ENCODE measurements around the gene PSMD1. TPM values are rescaled to one million over a fixed set of nuclear protein-coding genes. Genes with fewer than 3 reads are reported as not detected.
"Not testable (repeated sequence)": the region's sequence is repeated elsewhere in the genome, so short reads cannot be mapped to it uniquely, and the experiment has no call there.

The PSMD1 gene
- polyA plus RNA-seq, 1 donor = 58.7 TPM

- no peak overlapping the region for H3K4me3 ChIP-seq (ENCODE audit: low read length)
- H3K27me3 ChIP-seq (ENCODE audit: control insufficient read depth, insufficient read depth, low read length) = no peaks in the 10 kb centered on the region
- H3K4me1 ChIP-seq (ENCODE audit: control insufficient read depth, insufficient read depth, low read length) = peaks cover 14% of the 10 kb centered on the region
- H3K27ac ChIP-seq (ENCODE audit: low read length) = no peak overlapping the region
- DNase-seq = no peak
- H3K9me3 ChIP-seq (ENCODE audit: control insufficient read depth, low read depth, low read length) = no peaks in the 10 kb centered on the region
- H3K36me3 ChIP-seq (ENCODE audit: control insufficient read depth, insufficient read depth, low read length) = no peaks in the 10 kb centered on the region
These were observed 71.9 kb downstream of the PSMD1 start for GRCh38 chr2:231128541-231128940.

GRCh38 chr2:231129216-231129615, 72.5 kb downstream of the PSMD1 start:
- H3K27me3 ChIP-seq (ENCODE audit: control insufficient read depth, insufficient read depth, low read length) = no peaks in the 10 kb centered on the region
- no peaks in the 10 kb centered on the region for H3K36me3 ChIP-seq (ENCODE audit: control insufficient read depth, insufficient read depth, low read length)
- DNase-seq = no peak
- peaks cover 7% of the 10 kb centered on the region for H3K4me1 ChIP-seq (ENCODE audit: control insufficient read depth, insufficient read depth, low read length)
- no peak overlapping the region for H3K27ac ChIP-seq (ENCODE audit: low read length)
- H3K9me3 ChIP-seq (ENCODE audit: control insufficient read depth, low read depth, low read length) = no peaks in the 10 kb centered on the region
- no peak overlapping the region for H3K4me3 ChIP-seq (ENCODE audit: low read length)
- WGBS (ENCODE audit: insufficient coverage, low lambda C conversion rate) = 83% methylated on average over 1 of the region's 1 CpG

GRCh38 chr2:231130336-231131056, 73.8 kb downstream of the PSMD1 start:
- DNase-seq = no peak
- H3K4me3 ChIP-seq (ENCODE audit: low read length) = no peak overlapping the region
- peaks cover 6% of the 10 kb centered on the region for H3K4me1 ChIP-seq (ENCODE audit: control insufficient read depth, insufficient read depth, low read length)
- no peak overlapping the region for H3K27ac ChIP-seq (ENCODE audit: low read length)
- no peaks in the 10 kb centered on the region for H3K36me3 ChIP-seq (ENCODE audit: control insufficient read depth, insufficient read depth, low read length)
- H3K9me3 ChIP-seq (ENCODE audit: control insufficient read depth, low read depth, low read length) = no peaks in the 10 kb centered on the region
- H3K27me3 ChIP-seq (ENCODE audit: control insufficient read depth, insufficient read depth, low read length) = no peaks in the 10 kb centered on the region
- 94% methylated on average over 2 of the region's 6 CpGs for WGBS (ENCODE audit: insufficient coverage, low lambda C conversion rate)

GRCh38 chr2:231132129-231132528, 75.5 kb downstream of the PSMD1 start:
- Histone ChIP-seq H3K27me3 (ENCODE audit: control insufficient read depth, insufficient read depth, low read length) (no peaks in the 10 kb centered on the region), H3K4me1 (ENCODE audit: control insufficient read depth, insufficient read depth, low read length) (peaks cover 6% of the 10 kb centered on the region), H3K27ac (ENCODE audit: low read length) (no peak overlapping the region), H3K36me3 (ENCODE audit: control insufficient read depth, insufficient read depth, low read length) (no peaks in the 10 kb centered on the region), H3K9me3 (ENCODE audit: control insufficient read depth, low read depth, low read length) (no peaks in the 10 kb centered on the region), H3K4me3 (ENCODE audit: low read length) (no peak overlapping the region)
- no peak for DNase-seq
- no CpG with 5 or more reads among the region's 1 CpG for WGBS (ENCODE audit: insufficient coverage, low lambda C conversion rate)

GRCh38 chr2:231133365-231134099, 76.9 kb downstream of the PSMD1 start:
- H3K27me3 ChIP-seq (ENCODE audit: control insufficient read depth, insufficient read depth, low read length) = no peaks in the 10 kb centered on the region
- peaks cover 3% of the 10 kb centered on the region for H3K4me1 ChIP-seq (ENCODE audit: control insufficient read depth, insufficient read depth, low read length)
- H3K9me3 ChIP-seq (ENCODE audit: control insufficient read depth, low read depth, low read length) = no peaks in the 10 kb centered on the region
- H3K27ac ChIP-seq (ENCODE audit: low read length) = no peak overlapping the region
- no peak overlapping the region for H3K4me3 ChIP-seq (ENCODE audit: low read length)
- no peaks in the 10 kb centered on the region for H3K36me3 ChIP-seq (ENCODE audit: control insufficient read depth, insufficient read depth, low read length)
- DNase-seq = no peak
- no CpG with 5 or more reads among the region's 1 CpG for WGBS (ENCODE audit: insufficient coverage, low lambda C conversion rate)

GRCh38 chr2:231134910-231135655, 78.4 kb downstream of the PSMD1 start:
- Histone ChIP-seq H3K27me3 (ENCODE audit: control insufficient read depth, insufficient read depth, low read length) (no peaks in the 10 kb centered on the region), H3K4me1 (ENCODE audit: control insufficient read depth, insufficient read depth, low read length) (peaks cover 3% of the 10 kb centered on the region), H3K9me3 (ENCODE audit: control insufficient read depth, low read depth, low read length) (no peaks in the 10 kb centered on the region), H3K36me3 (ENCODE audit: control insufficient read depth, insufficient read depth, low read length) (no peaks in the 10 kb centered on the region), H3K4me3 (ENCODE audit: low read length) (no peak overlapping the region), H3K27ac (ENCODE audit: low read length) (no peak overlapping the region)
- no peak for DNase-seq
- 100% methylated on average over 1 of the region's 1 CpG for WGBS (ENCODE audit: insufficient coverage, low lambda C conversion rate)

- H3K4me1 ChIP-seq (ENCODE audit: control insufficient read depth, insufficient read depth, low read length) = no peaks in the 10 kb centered on the region
- no peaks in the 10 kb centered on the region for H3K27me3 ChIP-seq (ENCODE audit: control insufficient read depth, insufficient read depth, low read length)
- H3K36me3 ChIP-seq (ENCODE audit: control insufficient read depth, insufficient read depth, low read length) = peaks cover 4% of the 10 kb centered on the region
- 68% methylated on average over 3 of the region's 8 CpGs for WGBS (ENCODE audit: insufficient coverage, low lambda C conversion rate)
- no peak overlapping the region for H3K4me3 ChIP-seq (ENCODE audit: low read length)
- peak; percentile 31 to 66 for DNase-seq
- H3K9me3 ChIP-seq (ENCODE audit: control insufficient read depth, low read depth, low read length) = no peaks in the 10 kb centered on the region
- H3K27ac ChIP-seq (ENCODE audit: low read length) = peak overlapping the region; percentile 10
These were observed 82.0 kb downstream of the PSMD1 start for GRCh38 chr2:231138699-231139098.

- no peaks in the 10 kb centered on the region for H3K4me1 ChIP-seq (ENCODE audit: control insufficient read depth, insufficient read depth, low read length)
- peaks cover 4% of the 10 kb centered on the region for H3K36me3 ChIP-seq (ENCODE audit: control insufficient read depth, insufficient read depth, low read length)
These were observed 83.1 kb downstream of the PSMD1 start for GRCh38 chr2:231139796-231140195.

GRCh38 chr2:231140808-231141207, 84.1 kb downstream of the PSMD1 start:
- DNase-seq; H3K9me3 ChIP-seq (ENCODE audit: control insufficient read depth, low read depth, low read length); H3K27ac ChIP-seq (ENCODE audit: low read length); H3K4me1 ChIP-seq (ENCODE audit: control insufficient read depth, insufficient read depth, low read length); H3K36me3 ChIP-seq (ENCODE audit: control insufficient read depth, insufficient read depth, low read length); H3K27me3 ChIP-seq (ENCODE audit: control insufficient read depth, insufficient read depth, low read length); H3K4me3 ChIP-seq (ENCODE audit: low read length): not testable (repeated sequence)
- no CpG with 5 or more reads among the region's 8 CpGs for WGBS (ENCODE audit: insufficient coverage, low lambda C conversion rate)

More at GRCh38 chr2:231139796-231140195, 83.1 kb downstream of the PSMD1 start:
- no peak for DNase-seq
- Histone ChIP-seq H3K9me3 (ENCODE audit: control insufficient read depth, low read depth, low read length) (no peaks in the 10 kb centered on the region), H3K27ac (ENCODE audit: low read length) (no peak overlapping the region), H3K4me3 (ENCODE audit: low read length) (no peak overlapping the region), H3K27me3 (ENCODE audit: control insufficient read depth, insufficient read depth, low read length) (no peaks in the 10 kb centered on the region)

GRCh38 chr2:231144896-231145295, 88.2 kb downstream of the PSMD1 start:
- H3K9me3 ChIP-seq (ENCODE audit: control insufficient read depth, low read depth, low read length) = no peaks in the 10 kb centered on the region
- WGBS (ENCODE audit: insufficient coverage, low lambda C conversion rate) = 100% methylated on average over 1 of the region's 6 CpGs
- peaks cover 18% of the 10 kb centered on the region for H3K36me3 ChIP-seq (ENCODE audit: control insufficient read depth, insufficient read depth, low read length)
- no peak for DNase-seq
- H3K4me1 ChIP-seq (ENCODE audit: control insufficient read depth, insufficient read depth, low read length) = no peaks in the 10 kb centered on the region
- H3K27me3 ChIP-seq (ENCODE audit: control insufficient read depth, insufficient read depth, low read length) = no peaks in the 10 kb centered on the region
- no peak overlapping the region for H3K4me3 ChIP-seq (ENCODE audit: low read length)
- no peak overlapping the region for H3K27ac ChIP-seq (ENCODE audit: low read length)

All from large intestine (tissue), 3 donors.